OCI-M1 (cell line): Measurements from ENCODE around the gene SLC15A4.

Source experiments
- DNase-seq: peaks from one replicate; lab custom pipeline; 2025; lab: John Stamatoyannopoulos, UW

SLC15A4 gene

DNA sequence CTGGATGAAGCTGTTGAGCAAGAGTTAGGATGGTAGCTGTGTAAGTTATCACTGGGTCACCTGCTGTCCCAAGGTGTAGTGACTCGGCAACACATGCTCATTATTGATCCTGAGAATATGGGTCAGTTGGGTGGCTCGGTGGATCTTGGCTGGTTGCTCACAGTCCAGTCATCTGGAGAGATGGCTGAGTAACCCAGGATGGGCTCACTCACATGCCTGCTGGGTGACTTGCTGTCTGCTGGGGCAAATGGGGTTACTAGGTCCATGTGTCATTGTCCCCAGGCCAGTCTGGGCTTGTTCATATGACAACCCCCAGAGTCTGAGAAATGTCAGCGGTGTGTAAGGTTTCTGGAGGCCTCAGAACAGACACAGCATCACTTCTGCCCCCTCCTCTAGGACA lies 69.5 kb downstream of the SLC15A4 start:
- DNase-seq = no peak

DNA sequence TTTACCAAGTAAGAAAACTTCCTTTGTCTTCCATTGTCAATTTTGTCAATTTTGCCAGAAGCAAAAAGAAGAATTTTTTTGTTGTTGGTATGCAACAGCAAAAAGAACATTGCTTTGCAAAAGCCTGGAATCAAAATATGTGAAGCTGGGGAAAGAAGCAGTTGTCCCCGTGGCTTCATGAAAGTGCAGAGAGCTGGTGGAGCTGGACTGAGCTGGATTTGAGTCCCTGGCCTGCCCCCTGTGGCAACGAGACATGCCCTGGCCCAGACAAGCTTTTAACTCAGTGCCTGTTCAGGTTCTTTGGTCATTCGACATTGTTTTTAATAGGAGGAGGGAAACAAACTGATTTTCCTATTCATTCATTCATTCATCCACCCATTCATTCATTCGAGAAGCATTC lies 70.3 kb downstream of the SLC15A4 start:
- no peak for DNase-seq

DNA sequence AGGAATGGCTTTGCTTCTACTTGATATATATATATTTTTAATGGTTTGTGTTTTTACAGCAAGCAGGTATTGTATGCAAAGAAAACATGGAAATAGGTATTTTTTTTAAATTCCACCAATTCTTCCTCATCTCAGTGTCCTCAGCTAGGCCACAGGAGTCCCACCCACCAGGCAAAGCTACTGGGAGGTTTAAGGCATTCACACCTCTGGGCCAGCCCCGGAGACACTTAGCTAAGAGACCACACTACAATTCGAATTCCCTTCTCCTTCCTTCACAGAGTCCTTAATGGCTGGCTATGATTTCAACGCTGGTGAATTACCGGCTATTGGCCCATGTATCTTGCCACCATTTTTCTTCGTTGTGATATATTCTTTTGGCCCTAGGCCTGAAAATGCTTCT lies 71.4 kb downstream of the SLC15A4 start:
- no peak for DNase-seq

- DNase-seq = no peak
These were observed 76.3 kb downstream of the SLC15A4 start for GRCh38 chr12:128747441-128747840.

GRCh38 chr12:128745772-128746689 lies 77.7 kb downstream of the SLC15A4 start:
- DNase-seq = no peak

GRCh38 chr12:128743916-128744315 lies 79.8 kb downstream of the SLC15A4 start:
- no peak for DNase-seq
